Panc1 (cell line): ENCODE measurements around the gene ZMYND10.

Experiments used
- CTCF ChIP-seq: fragments of 450-650 bp; IDR thresholded peaks from 2 replicates; pipeline ENCODE4 v1.5.1; 2017; ENCODE audit warnings: mild to moderate bottlenecking
- POLR2AphosphoS5 ChIP-seq: IDR thresholded peaks from 2 replicates; pipeline ENCODE4 v1.6.1; 2012; ENCODE audit warnings: mild to moderate bottlenecking, low read depth, low read length, moderate library complexity
- REST ChIP-seq, 2 experiments: IDR thresholded peaks; 2 replicates each; pipeline ENCODE4 v1.6.1; 2011 to 2012; ENCODE audit warnings: low read depth in 2 of 2, control low read depth in 1 of 2, low read length in 1 of 2, mild to moderate bottlenecking in 1 of 2, moderate library complexity in 1 of 2; ENCODE audit not compliant: insufficient read depth in 1 of 2
- SIN3A ChIP-seq: IDR thresholded peaks from 2 replicates; pipeline ENCODE4 v1.6.1; 2012; ENCODE audit warnings: low read depth, mild to moderate bottlenecking, low read length, moderate library complexity, borderline replicate concordance; ENCODE audit not compliant: insufficient read depth
- TCF7L2 ChIP-seq: IDR thresholded peaks from 2 replicates; pipeline ENCODE4 v1.6.1; 2011; ENCODE audit warnings: mild to moderate bottlenecking, low read depth, low read length, inconsistent platforms

GRCh38 chr3:50371133-50371685, 25.7 kb upstream of the ZMYND10 start:
- TF ChIP-seq CTCF (no peak), REST (IDR thresholded peaks at IDR 0.05; ENCODE audit: insufficient read depth in 1 of 2, low read depth in 2 of 2, low read length in 1 of 2) (no peak), POLR2AphosphoS5 (no peak), TCF7L2 (no peak), SIN3A (no peak)
